CD4-positive, CD25-positive, alpha-beta regulatory T cell (primary cell): ENCODE data around the gene GHDC. TPM values are rescaled to one million over a fixed set of nuclear protein-coding genes. Genes with fewer than 3 reads are reported as not detected.

Source experiments
- ATAC-seq, 2 donors: fragments of 150-1000 bp; cut with Tn5 transposase; one replicate each; pipeline ENCODE4 v1.10.0; 2021; ENCODE audit warnings: low read depth in 2 of 2, moderate number of reproducible peaks in 2 of 2, moderate library complexity in 1 of 2
- DNase-seq, 3 donors: peaks; one replicate each; pipeline versions ENCODE4 v3.0.0 to v3.0.0-alpha.2; 2012 to 2022; ENCODE audit warnings: mixed read lengths in 1 of 3
- H3K27ac ChIP-seq: one replicate; pipeline ENCODE4 v1.7.0; 2013; ENCODE audit warnings: mild to moderate bottlenecking, low read length; ENCODE audit not compliant: insufficient read depth, poor library complexity, severe bottlenecking
- H3K27me3 ChIP-seq: one replicate; pipeline ENCODE4 v1.7.0; 2013; ENCODE audit warnings: low read length; ENCODE audit not compliant: control insufficient read depth, insufficient read depth
- H3K36me3 ChIP-seq: one replicate; pipeline ENCODE4 v1.7.0; 2013; ENCODE audit warnings: mild to moderate bottlenecking, low read length, moderate library complexity; ENCODE audit not compliant: control insufficient read depth, insufficient read depth
- H3K4me1 ChIP-seq: 2 replicates; pipeline ENCODE4 v1.7.0; 2013; ENCODE audit warnings: mild to moderate bottlenecking, low read length; ENCODE audit not compliant: insufficient read depth, control insufficient read depth, poor library complexity, severe bottlenecking
- H3K4me3 ChIP-seq: one replicate; pipeline ENCODE4 v1.7.0; 2013; ENCODE audit warnings: low read depth, mild to moderate bottlenecking, low read length, moderate library complexity
- H3K9me3 ChIP-seq, 2 experiments: 1 replicate in 1 of 2; 2 replicates in 1 of 2; pipeline ENCODE4 v1.7.0; 2013; ENCODE audit warnings: low read length in 2 of 2, mild to moderate bottlenecking in 1 of 2, moderate library complexity in 1 of 2; ENCODE audit not compliant: control insufficient read depth in 2 of 2
- H3K27ac Mint-ChIP-seq, 3 donors: one replicate each; pipeline ENCODE4 v1.8.0; 2020 to 2022; ENCODE audit warnings: mild to moderate bottlenecking in 3 of 3, mixed read lengths in 3 of 3, moderate library complexity in 2 of 3
- H3K27me3 Mint-ChIP-seq: one replicate; pipeline ENCODE4 v1.8.0; 2022; ENCODE audit warnings: mild to moderate bottlenecking, mixed read lengths
- H3K36me3 Mint-ChIP-seq: one replicate; pipeline ENCODE4 v1.8.0; 2020; ENCODE audit warnings: mixed read lengths
- H3K4me1 Mint-ChIP-seq, 4 donors: one replicate each; pipeline ENCODE4 v1.8.0; 2020 to 2022; ENCODE audit warnings: mixed read lengths in 4 of 4, mild to moderate bottlenecking in 1 of 4
- H3K4me3 Mint-ChIP-seq, 4 donors: one replicate each; pipeline ENCODE4 v1.8.0; 2020 to 2022; ENCODE audit warnings: mild to moderate bottlenecking in 4 of 4, mixed read lengths in 4 of 4, moderate library complexity in 3 of 4
- H3K9me3 Mint-ChIP-seq, 7 donors: one replicate each; pipeline ENCODE4 v1.8.0; 2020 to 2022; ENCODE audit warnings: mixed read lengths in 7 of 7, mild to moderate bottlenecking in 3 of 7, moderate library complexity in 2 of 7
- polyA plus RNA-seq, 4 donors: library from polyadenylated mRNA; unstranded; fragments of 300-500 nt; fragmentation: Illumina TruSeq; gene quantifications; one replicate each; pipeline ENCODE4 v1.2.3, GENCODE V29; 2021
- total RNA-seq: library from RNA; stranded (reverse); gene quantifications from one replicate; pipeline ENCODE4 v1.2.3, GENCODE V29; 2022

GHDC gene
- total and polyA plus RNA-seq, 5 donors from 2014 or later, result 11.1 to 17.8 (median 13.4) TPM

DNA sequence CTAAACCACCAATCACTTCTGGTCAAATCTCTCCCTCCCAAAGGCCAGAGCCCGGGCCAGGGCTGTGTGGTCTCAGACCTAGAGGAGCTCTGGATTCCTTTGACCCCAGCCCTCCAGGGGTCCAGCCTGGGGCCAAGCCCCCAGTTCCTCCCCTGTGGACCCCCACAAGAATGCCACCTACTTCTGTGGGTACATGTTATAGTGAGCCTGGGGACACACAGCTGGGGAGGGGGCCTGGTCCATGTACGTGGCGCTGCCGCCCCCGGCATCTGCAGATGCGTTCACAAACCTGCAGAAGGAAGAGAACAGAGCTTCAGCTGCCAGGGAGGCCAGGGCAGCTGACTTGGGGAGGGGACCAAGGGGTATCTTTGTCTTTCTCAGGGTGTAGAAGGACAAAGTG is 7.9 kb upstream of the GHDC start:
- Histone ChIP-seq H3K4me3 (no peak overlapping the region), H3K27ac (no peak overlapping the region), H3K9me3 (no peaks in the 10 kb centered on the region), H3K36me3 (peaks cover 70% of the 10 kb centered on the region), H3K4me1 (no peaks in the 10 kb centered on the region), H3K27me3 (no peaks in the 10 kb centered on the region)
- Mint-ChIP-seq H3K4me1 (no peaks in the 10 kb centered on the region), H3K27ac (peak overlapping the region in 1 of 3 donors; percentile 31), H3K27me3 (no peaks in the 10 kb centered on the region), H3K4me3 (no peak overlapping the region), H3K36me3 (peaks cover 35% of the 10 kb centered on the region), H3K9me3 (no peaks in the 10 kb centered on the region)
- DNase-seq (no peak), ATAC-seq (no peak)

DNA sequence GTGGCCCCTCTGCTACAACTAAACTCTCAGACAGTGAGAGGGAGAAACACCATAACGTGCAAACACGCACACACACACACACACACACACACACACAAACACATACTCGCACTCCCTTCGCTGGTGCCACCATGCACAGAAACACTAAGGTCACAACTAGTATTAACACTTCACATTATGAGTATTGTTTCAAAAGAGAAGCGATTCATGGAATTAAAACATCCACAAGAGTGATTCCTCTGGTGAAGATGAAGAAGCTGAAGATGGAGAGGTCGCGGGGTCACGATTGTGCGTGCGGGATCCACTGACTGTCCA is 7.1 kb upstream of the GHDC start:
- no peak overlapping the region for H3K4me3 Mint-ChIP-seq
- H3K4me1 Mint-ChIP-seq, result peaks cover 0 to under 1% (median 0%) of the 10 kb centered on the region in 4 donors
- H3K36me3 Mint-ChIP-seq, result peaks cover 34% of the 10 kb centered on the region
- H3K27ac ChIP-seq, result no peak overlapping the region
- H3K4me1 ChIP-seq, result no peaks in the 10 kb centered on the region
- no peaks in the 10 kb centered on the region for H3K9me3 Mint-ChIP-seq
- H3K9me3 ChIP-seq, result no peaks in the 10 kb centered on the region
- H3K27ac Mint-ChIP-seq, result peak overlapping the region in 2 of 3 donors; percentile 20 to 54
- ATAC-seq (no peak), DNase-seq (no peak)
- peaks cover 64% of the 10 kb centered on the region for H3K36me3 ChIP-seq
- no peak overlapping the region for H3K4me3 ChIP-seq
- no peaks in the 10 kb centered on the region for H3K27me3 Mint-ChIP-seq
- H3K27me3 ChIP-seq, result no peaks in the 10 kb centered on the region

DNA sequence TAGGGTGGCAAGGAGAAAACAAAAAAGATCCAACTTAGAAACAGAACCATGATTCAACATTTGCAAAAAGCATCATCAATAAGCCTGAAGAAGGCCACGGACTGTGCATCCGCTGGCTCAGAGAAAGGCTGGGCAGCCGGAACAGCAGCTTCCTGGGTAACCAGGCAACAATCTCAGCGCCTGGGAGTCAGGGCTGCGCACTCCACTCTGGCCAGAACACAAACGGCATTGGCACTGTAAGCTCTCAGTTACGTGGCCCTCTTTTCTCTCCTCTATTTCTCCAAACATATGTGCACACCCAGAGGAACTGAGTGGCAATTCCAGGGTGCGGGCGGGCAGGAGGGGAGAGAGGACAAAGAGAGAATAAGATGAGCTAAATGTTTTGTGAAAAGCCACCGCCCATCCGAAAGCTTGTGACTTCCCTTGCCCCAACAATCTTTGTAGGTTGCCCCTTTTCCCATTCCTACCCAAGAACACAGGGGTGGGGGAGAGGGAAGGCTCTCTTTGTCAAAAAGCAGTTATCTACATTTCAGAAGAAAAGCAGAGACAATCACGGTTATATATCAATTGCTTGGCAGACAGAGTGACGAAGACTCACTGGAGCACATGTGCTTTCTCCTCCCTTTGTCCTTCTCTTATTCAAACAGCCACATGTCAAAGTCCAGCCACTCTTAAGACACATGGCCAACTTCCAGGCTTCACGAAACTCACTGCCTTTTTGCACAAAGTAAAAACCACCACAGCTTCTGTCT is 6.6 kb upstream of the GHDC start:
- H3K4me3 Mint-ChIP-seq, result no peak overlapping the region
- no peaks in the 10 kb centered on the region for H3K9me3 ChIP-seq
- H3K27ac Mint-ChIP-seq, result peak overlapping the region in 1 of 3 donors; percentile 20
- peaks cover 59% of the 10 kb centered on the region for H3K36me3 ChIP-seq
- no peak overlapping the region for H3K4me3 ChIP-seq
- DNase-seq (no peak), ATAC-seq (no peak)
- no peaks in the 10 kb centered on the region for H3K27me3 ChIP-seq
- peaks cover 0 to 5% (median 0%) of the 10 kb centered on the region in 4 donors for H3K4me1 Mint-ChIP-seq
- peaks cover 31% of the 10 kb centered on the region for H3K36me3 Mint-ChIP-seq
- no peaks in the 10 kb centered on the region for H3K9me3 Mint-ChIP-seq
- H3K27me3 Mint-ChIP-seq, result no peaks in the 10 kb centered on the region
- no peaks in the 10 kb centered on the region for H3K4me1 ChIP-seq
- H3K27ac ChIP-seq, result no peak overlapping the region

DNA sequence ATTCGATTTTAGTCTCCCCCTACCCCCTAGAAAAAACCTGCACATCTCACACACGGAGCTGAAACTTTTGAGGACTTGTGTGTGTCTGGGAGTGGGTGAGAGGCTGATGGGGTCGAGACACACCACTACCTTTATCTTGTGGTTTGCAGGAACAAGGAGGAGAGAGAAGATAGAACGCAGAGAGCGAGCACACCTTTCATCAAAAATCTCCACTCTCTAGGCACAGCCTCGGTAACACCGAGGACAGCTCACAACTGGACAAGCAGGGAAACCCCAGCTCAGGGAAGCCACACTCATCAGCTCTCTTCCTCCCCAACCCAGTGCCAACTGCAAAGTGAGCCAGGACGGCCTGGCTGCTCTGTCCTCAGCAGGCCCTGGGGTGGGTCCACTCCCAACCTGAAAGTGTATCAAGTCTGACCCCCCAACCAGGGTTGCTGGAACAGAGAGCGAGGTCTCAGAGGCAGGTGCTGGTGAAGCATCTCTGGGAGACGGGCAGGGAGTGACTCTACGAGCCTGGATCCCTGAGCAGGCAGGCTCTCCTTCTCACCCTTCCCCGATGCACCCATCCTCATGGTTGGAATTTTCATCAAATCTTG is 5.2 kb upstream of the GHDC start:
- peaks cover 4% of the 10 kb centered on the region for H3K4me1 ChIP-seq
- Mint-ChIP-seq H3K27ac (peak overlapping the region in 1 of 3 donors; percentile 48), H3K4me3 (no peak overlapping the region)

DNA sequence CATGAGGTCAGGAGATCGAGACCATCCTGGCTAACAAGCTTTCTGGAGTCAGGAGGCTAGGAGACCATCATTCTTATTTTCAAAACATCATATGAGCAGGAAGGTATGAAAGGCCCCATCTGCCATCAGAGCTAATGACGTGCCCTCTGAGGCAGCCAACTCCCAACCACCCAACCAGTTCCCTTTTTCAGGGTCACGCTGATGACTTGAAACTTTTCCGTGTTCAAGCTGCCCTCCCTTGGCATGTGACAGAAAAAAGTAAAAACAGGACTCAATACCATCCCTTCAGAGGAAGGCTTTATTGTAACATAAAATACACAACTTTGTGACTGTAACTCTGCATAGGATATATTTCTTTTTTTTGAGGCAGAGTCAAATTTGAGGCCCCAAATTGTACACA is 4.6 kb upstream of the GHDC start:
- no peaks in the 10 kb centered on the region for H3K27me3 Mint-ChIP-seq
- Histone ChIP-seq H3K4me3 (no peak overlapping the region), H3K27me3 (no peaks in the 10 kb centered on the region), H3K4me1 (peaks cover 6% of the 10 kb centered on the region), H3K36me3 (peaks cover 41% of the 10 kb centered on the region), H3K27ac (no peak overlapping the region), H3K9me3 (no peaks in the 10 kb centered on the region)
- no peak for DNase-seq
- ATAC-seq, result no peak
- H3K9me3 Mint-ChIP-seq, result no peaks in the 10 kb centered on the region
- peak overlapping the region in 1 of 3 donors; percentile 79 for H3K27ac Mint-ChIP-seq
- H3K4me1 Mint-ChIP-seq, result peaks cover 2 to 16% (median 8%) of the 10 kb centered on the region in 4 donors
- H3K4me3 Mint-ChIP-seq, result no peak overlapping the region
- peaks cover 19% of the 10 kb centered on the region for H3K36me3 Mint-ChIP-seq

More for the DNA sequence above, 5.2 kb upstream of the GHDC start:
- DNase-seq (no peak), ATAC-seq (peak in 1 of 2 donors; percentile 12)
- H3K27ac ChIP-seq, result no peak overlapping the region
- peaks cover 47% of the 10 kb centered on the region for H3K36me3 ChIP-seq
- H3K9me3 ChIP-seq, result no peaks in the 10 kb centered on the region
- peaks cover 23% of the 10 kb centered on the region for H3K36me3 Mint-ChIP-seq
- no peak overlapping the region for H3K4me3 ChIP-seq
- H3K4me1 Mint-ChIP-seq, result peaks cover under 1 to 10% (median 3%) of the 10 kb centered on the region in 4 donors
- H3K9me3 Mint-ChIP-seq, result no peaks in the 10 kb centered on the region
- no peaks in the 10 kb centered on the region for H3K27me3 Mint-ChIP-seq
- no peaks in the 10 kb centered on the region for H3K27me3 ChIP-seq

DNA sequence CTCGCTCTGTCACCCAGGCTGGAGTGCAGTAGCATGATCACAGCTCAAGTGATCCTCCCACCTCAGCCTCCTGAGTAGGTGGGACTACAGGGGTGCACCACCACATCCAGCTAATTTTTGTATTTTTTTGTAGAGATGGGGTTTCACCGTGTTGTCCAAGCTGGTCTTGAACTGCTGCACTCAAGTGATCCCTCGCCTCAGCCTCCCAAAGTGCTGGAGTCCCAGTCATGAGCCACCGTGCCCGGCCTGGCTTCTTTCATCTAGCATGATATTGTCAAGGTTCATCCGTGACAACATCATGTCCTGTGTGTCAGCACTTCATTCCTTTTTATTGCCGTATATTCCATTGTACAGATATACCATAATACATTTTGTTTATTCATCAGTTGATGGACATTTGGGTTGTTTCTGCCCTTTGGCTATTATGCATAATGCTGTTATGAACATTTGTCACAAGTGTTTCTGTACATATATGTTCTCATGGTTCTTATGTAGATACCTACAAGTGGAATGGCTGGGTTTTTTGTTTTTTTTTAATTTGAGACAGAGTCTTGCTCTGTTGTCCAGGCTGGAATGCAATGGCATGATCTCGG is 3.4 kb upstream of the GHDC start:
- H3K4me3 Mint-ChIP-seq, result peak overlapping the region in 2 of 4 donors; percentile 21 to 44
- H3K27ac ChIP-seq, result no peak overlapping the region
- no peaks in the 10 kb centered on the region for H3K9me3 Mint-ChIP-seq
- no peaks in the 10 kb centered on the region for H3K9me3 ChIP-seq
- ATAC-seq, result no peak
- H3K36me3 ChIP-seq, result peaks cover 32% of the 10 kb centered on the region
- no peaks in the 10 kb centered on the region for H3K27me3 Mint-ChIP-seq
- H3K27me3 ChIP-seq, result no peaks in the 10 kb centered on the region
- H3K4me3 ChIP-seq, result no peak overlapping the region
- DNase-seq, result no peak
- peaks cover 5 to 28% (median 11%) of the 10 kb centered on the region in 4 donors for H3K4me1 Mint-ChIP-seq
- H3K4me1 ChIP-seq, result peaks cover 18% of the 10 kb centered on the region
- peaks cover 13% of the 10 kb centered on the region for H3K36me3 Mint-ChIP-seq
- H3K27ac Mint-ChIP-seq, result no peak overlapping the region

DNA sequence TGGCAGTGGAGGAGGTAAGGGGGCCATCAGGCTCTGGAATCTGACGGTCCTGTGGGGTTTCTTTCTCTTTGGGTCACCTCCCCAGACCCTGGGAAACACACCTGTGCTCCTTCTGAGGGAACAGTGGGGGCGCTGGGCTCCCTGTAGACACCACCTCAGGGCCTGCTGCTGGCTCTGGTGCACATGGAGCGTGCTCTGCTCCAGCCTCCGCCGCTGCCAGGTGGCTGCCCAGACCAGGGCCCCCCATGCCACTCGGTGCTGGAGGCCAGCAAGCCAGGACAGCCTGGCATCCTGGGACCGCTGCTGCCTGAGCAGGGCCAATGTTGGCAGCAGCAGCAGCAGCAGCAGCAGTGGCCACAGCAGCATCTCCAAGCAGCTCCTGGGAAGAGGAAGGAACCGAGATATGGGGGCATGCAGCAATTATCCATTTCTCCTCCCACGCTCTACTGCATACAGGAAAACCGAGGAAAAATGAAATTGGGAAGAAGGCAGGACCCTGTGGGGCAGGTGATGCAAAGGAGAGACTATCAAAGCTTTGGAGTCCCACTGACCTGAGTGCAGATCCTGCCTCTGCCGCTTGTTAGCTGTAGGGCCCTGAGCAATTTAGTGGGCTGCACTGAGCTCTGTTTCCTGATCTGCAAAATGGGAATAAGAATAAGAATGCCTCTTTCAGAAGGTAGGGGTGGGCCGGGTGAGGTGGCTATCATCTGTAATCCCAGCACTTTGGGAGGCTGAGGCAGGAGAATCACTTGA is 902 bp downstream of the GHDC start:
- ATAC-seq (no peak), DNase-seq (no peak)
- Histone ChIP-seq H3K4me1 (peaks cover 18% of the 10 kb centered on the region), H3K36me3 (no peaks in the 10 kb centered on the region), H3K9me3 (no peaks in the 10 kb centered on the region), H3K27ac (peak overlapping the region; percentile 65), H3K27me3 (no peaks in the 10 kb centered on the region), H3K4me3 (peak overlapping the region; percentile 86)
- H3K4me3 Mint-ChIP-seq, result peak overlapping the region; percentile 81 to 97 (median 96)
- H3K36me3 Mint-ChIP-seq, result peaks cover 4% of the 10 kb centered on the region
- H3K27ac Mint-ChIP-seq, result peak overlapping the region; percentile 83 to 97 (median 94)
- H3K9me3 Mint-ChIP-seq, result no peaks in the 10 kb centered on the region
- H3K27me3 Mint-ChIP-seq, result no peaks in the 10 kb centered on the region
- H3K4me1 Mint-ChIP-seq, result peaks cover 5 to 39% (median 11%) of the 10 kb centered on the region in 4 donors
